Endothelial cell of umbilical vein (primary cell): Measurements from ENCODE around the gene UTF1. TPM values are rescaled to one million over a fixed set of nuclear protein-coding genes. Genes with fewer than 3 reads are reported as not detected.

ENCODE experiments used
- Bru-seq: library from RNA; stranded (reverse); fragments of 400-500 nt; gene quantifications from one replicate; lab custom pipeline; 2021; lab: Mats Ljungman, UMichigan
- BruChase-seq, 2 experiments: library from RNA; stranded (reverse); fragments of 400-500 nt; gene quantifications; one replicate each; lab custom pipeline; 2021; lab: Mats Ljungman, UMichigan
- BruUV-seq: library from RNA; stranded (reverse); fragments of 400-500 nt; replicated peaks from 2 replicates; lab custom pipeline; 2021; lab: Mats Ljungman, UMichigan
- CTCF ChIA-PET: fragments of 300-600, 350-600 bp; sonication (Branson Sonifier 250); formaldehyde crosslinking; loops from one replicate; lab custom pipeline; 2021; ENCODE audit warnings: antibody characterized with exemption, inconsistent platforms; lab: Charles Lee
- POLR2A ChIA-PET: fragments of 300-600, 350-600 bp; sonication (Branson Sonifier 250); formaldehyde crosslinking; loops from one replicate; lab custom pipeline; 2021; ENCODE audit warnings: antibody characterized with exemption, inconsistent platforms; lab: Charles Lee
- DNase-seq: peaks from one replicate; pipeline ENCODE4 v3.0.0-alpha.2; 2011; ENCODE audit warnings: low read depth, low spot score
- FAIRE-seq: peaks from 2 replicates; lab custom pipeline; 2011; peaks lifted over from hg19 to GRCh38; lab: Jason Lieb, UNC
- H2AFZ ChIP-seq: 2 replicates; pipeline ENCODE4 v1.6.0; 2012; ENCODE audit warnings: low read depth, low read length, control low read depth, inconsistent platforms
- H3K27ac ChIP-seq: 2 replicates; pipeline ENCODE4 v1.5.1; 2011; ENCODE audit warnings: low read depth, mild to moderate bottlenecking, control low read depth, low read length, moderate library complexity; ENCODE audit not compliant: insufficient read depth
- H3K27me3 ChIP-seq, 2 experiments: 2 replicates each; pipeline versions ENCODE4 v1.6.0 to v1.6.1; 2011; ENCODE audit warnings: low read length in 2 of 2, mixed read lengths in 1 of 2; ENCODE audit not compliant: control insufficient read depth in 2 of 2, insufficient read depth in 2 of 2
- H3K36me3 ChIP-seq, 2 experiments: 2 replicates in 1 of 2; 3 replicates in 1 of 2; pipeline ENCODE4 v1.5.1; 2011; ENCODE audit warnings: low read length in 2 of 2, mild to moderate bottlenecking in 1 of 2, moderate library complexity in 1 of 2; ENCODE audit not compliant: control insufficient read depth in 2 of 2, insufficient read depth in 2 of 2; ENCODE audit errors: extremely low read depth in 1 of 2
- H3K4me1 ChIP-seq: 3 replicates; pipeline ENCODE4 v1.5.1; 2011; ENCODE audit warnings: mild to moderate bottlenecking, low read length; ENCODE audit not compliant: control insufficient read depth, insufficient read depth; ENCODE audit errors: extremely low read depth
- H3K4me2 ChIP-seq: 2 replicates; pipeline ENCODE4 v1.6.1; 2011; ENCODE audit warnings: low read length, control low read depth, mixed read lengths; ENCODE audit not compliant: insufficient read depth
- H3K4me3 ChIP-seq, 3 experiments: fragments of 200-600 bp in 1 of 3; sonication (generic), shearing (Covaris generic) in 1 of 3; replicated peaks in 1 of 3; 2 replicates each; pipeline ENCODE4 v1.5.1; 2011 to 2016; ENCODE audit warnings: control low read depth in 3 of 3, low read length in 3 of 3, mild to moderate bottlenecking in 2 of 3, inconsistent platforms in 1 of 3, low read depth in 1 of 3, moderate library complexity in 1 of 3; ENCODE audit not compliant: insufficient read depth in 1 of 3
- H3K79me2 ChIP-seq: 2 replicates; pipeline ENCODE4 v1.6.0; 2012; ENCODE audit warnings: low read length, inconsistent platforms; ENCODE audit not compliant: control insufficient read depth, insufficient read depth
- H3K9ac ChIP-seq: replicated peaks from 2 replicates; pipeline ENCODE3; 2011; ENCODE audit warnings: low read length, control low read depth; ENCODE audit not compliant: insufficient read depth; ENCODE audit errors: extremely low read depth
- H3K9me1 ChIP-seq: replicated peaks from 3 replicates; pipeline ENCODE4 v1.6.0; 2011; ENCODE audit warnings: mild to moderate bottlenecking, low read length; ENCODE audit not compliant: control insufficient read depth, insufficient read depth; ENCODE audit errors: extremely low read depth
- H3K9me3 ChIP-seq: replicated peaks from 2 replicates; pipeline ENCODE4 v1.5.1; 2012; ENCODE audit warnings: low read length, inconsistent platforms; ENCODE audit not compliant: control insufficient read depth, insufficient read depth
- H4K20me1 ChIP-seq: replicated peaks from 2 replicates; pipeline ENCODE3; 2011; ENCODE audit warnings: mild to moderate bottlenecking, low read length; ENCODE audit not compliant: control insufficient read depth, insufficient read depth; ENCODE audit errors: extremely low read depth
- EZH2 ChIP-seq: IDR thresholded peaks from 2 replicates; pipeline ENCODE4 v1.6.1; 2012; ENCODE audit warnings: borderline replicate concordance, low read depth, mild to moderate bottlenecking, moderate library complexity, low read length, inconsistent platforms; ENCODE audit not compliant: severe bottlenecking
- FOS ChIP-seq: IDR thresholded peaks from 2 replicates; pipeline ENCODE4 v1.6.1; 2011; ENCODE audit warnings: mild to moderate bottlenecking, low read length, moderate library complexity, borderline replicate concordance; ENCODE audit not compliant: insufficient read depth
- GATA2 ChIP-seq: IDR thresholded peaks from 2 replicates; pipeline ENCODE4 v1.7.0; 2011; ENCODE audit warnings: low read depth, mild to moderate bottlenecking, moderate library complexity, mixed read lengths, low read length; ENCODE audit not compliant: insufficient read length, insufficient read depth
- JUN ChIP-seq: IDR thresholded peaks from 2 replicates; pipeline ENCODE4 v1.6.1; 2011; ENCODE audit warnings: borderline replicate concordance, low read depth; ENCODE audit not compliant: insufficient read length, insufficient read depth
- POLR2A ChIP-seq: IDR thresholded peaks from 2 replicates; pipeline ENCODE4 v1.6.1; 2012; ENCODE audit warnings: low read depth, mild to moderate bottlenecking, control low read depth, low read length
- POLR2AphosphoS5 ChIP-seq: IDR thresholded peaks from 2 replicates; pipeline ENCODE4 v1.6.1; 2012; ENCODE audit warnings: low read depth, mild to moderate bottlenecking, control low read depth, low read length, moderate library complexity; ENCODE audit not compliant: insufficient read depth
- dilution Hi-C: fragments of 300-500 bp; cut with MboI; formaldehyde crosslinking; loops from one replicate; pipeline ENCODE4 v1.15.0; 2019; ENCODE audit warnings: low sequenced_read_pairs; ENCODE audit not compliant: extremely low pct_ligation_motif_present
- intact Hi-C: fragments of 100-400 bp; cut with micrococcal nuclease; formaldehyde crosslinking; loops from one replicate; pipeline ENCODE4 v1.10.0; 2022
- long read RNA-seq: library from polyadenylated mRNA; stranded (forward); transcript quantifications from one replicate; pipeline ENCODE4 v2.0.0, GENCODE V29; 2021
- polyA minus RNA-seq, 3 experiments: library from RNA; depleted of rRNA, polyadenylated mRNA; stranded (reverse); fragments of >200 nt; gene quantifications; 1 replicate in 1 of 3; 2 replicates in 2 of 3; pipeline ENCODE4 v1.2.3, GENCODE V29; 2011
- polyA plus RNA-seq, 4 experiments: library from polyadenylated mRNA; depleted of rRNA in 3 of 4; stranded (reverse) in 3 of 4; unstranded in 1 of 4; fragments of >200 nt; gene quantifications; 2 replicates each; pipeline versions ENCODE4 v1.2.1 to v1.2.3, GENCODE V29; 2011 to 2012; ENCODE audit warnings: missing spikeins in 1 of 4
- total RNA-seq: library from RNA; stranded (reverse); gene quantifications from 2 replicates; pipeline ENCODE4 v1.2.3, GENCODE V29; 2021
- TF ChIP-seq, protein P1 (sequence below): IDR thresholded peaks from 2 replicates; pipeline ENCODE4 v1.6.1; 2011; ENCODE audit not compliant: insufficient read depth, insufficient read length

The UTF1 gene, protein sequence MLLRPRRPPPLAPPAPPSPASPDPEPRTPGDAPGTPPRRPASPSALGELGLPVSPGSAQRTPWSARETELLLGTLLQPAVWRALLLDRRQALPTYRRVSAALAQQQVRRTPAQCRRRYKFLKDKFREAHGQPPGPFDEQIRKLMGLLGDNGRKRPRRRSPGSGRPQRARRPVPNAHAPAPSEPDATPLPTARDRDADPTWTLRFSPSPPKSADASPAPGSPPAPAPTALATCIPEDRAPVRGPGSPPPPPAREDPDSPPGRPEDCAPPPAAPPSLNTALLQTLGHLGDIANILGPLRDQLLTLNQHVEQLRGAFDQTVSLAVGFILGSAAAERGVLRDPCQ
- total RNA-seq (not detected in 2 replicates), polyA plus RNA-seq (not detected in 2 replicates), polyA minus RNA-seq (not detected in 2 replicates), Bru-seq, nascent RNA (not detected), BruChase-seq, experiment 1, labeled RNA remaining after a 6-hour chase (not detected), BruChase-seq, experiment 2, labeled RNA remaining after a 2-hour chase (not detected)
- not detected in 2 replicates for polyA plus RNA-seq (2011; cell fraction: cytosol; rRNA removed)
- not detected in 2 replicates for polyA plus RNA-seq (2011; cell fraction: nucleus; rRNA removed)
- polyA plus RNA-seq (2012): not detected in 2 replicates
- polyA minus RNA-seq (2011; cell fraction: cytosol; rRNA and poly(A)+ RNA removed): not detected
- not detected in 2 replicates for polyA minus RNA-seq (2011; cell fraction: nucleus; rRNA and poly(A)+ RNA removed)
- long read RNA-seq: 0 reads

- Histone ChIP-seq H2AFZ (no peak within 1 kb of the TSS), H4K20me1 (no peaks in the 10 kb centered on the region), H3K4me2 (no peak within 1 kb of the TSS), H3K9ac (no peak within 1 kb of the TSS), H3K79me2 (no peaks in the 10 kb centered on the region), H3K4me1 (no peaks in the 10 kb centered on the region), H3K9me1 (no peaks in the 10 kb centered on the region), H3K4me3 (no peak within 1 kb of the TSS), H3K27ac (no peak within 1 kb of the TSS), H3K36me3 (no peaks in the 10 kb centered on the region), H3K27me3 (peaks cover 24 to 33% of the 10 kb centered on the region in 2 experiments), H3K9me3 (no peaks in the 10 kb centered on the region)
- ChIA-PET POLR2A (no interaction called here), CTCF (no interaction called here)
- dilution Hi-C loops: no loop called here
- BruUV-seq: no TSS peak
- DNase-seq: no peak
- intact Hi-C loops: no loop called here
- FAIRE-seq: no peak
- TF ChIP-seq GATA2 (no peak), POLR2A (no peak), FOS (no peak), EZH2 (no peak)
These were observed at the start of gene UTF1 for GRCh38 chr10:133230044-133230361. Gene UTF1, plus strand, starts transcription at chr10:133230217. Its CDS starts 72 bp downstream, at chr10:133230289.

- no peaks in the 10 kb centered on the region for H3K79me2 ChIP-seq
- FAIRE-seq (no peak), DNase-seq (no peak)
- intact Hi-C loops (no loop called here), dilution Hi-C loops (no loop called here)
- H3K4me2 ChIP-seq: no peak overlapping the region
- no peak overlapping the region for H3K4me3 ChIP-seq
- H4K20me1 ChIP-seq: no peaks in the 10 kb centered on the region
- BruUV-seq: no TSS peak
- peaks cover 4% of the 10 kb centered on the region for H3K9me3 ChIP-seq
- no peak overlapping the region for H3K9ac ChIP-seq
- H3K27me3 ChIP-seq: no peaks in the 10 kb centered on the region
- POLR2A ChIA-PET: no interaction called here
- CTCF ChIA-PET: no interaction called here
- H3K4me1 ChIP-seq: no peaks in the 10 kb centered on the region
- H3K27ac ChIP-seq: no peak overlapping the region
- H3K9me1 ChIP-seq: no peaks in the 10 kb centered on the region
- no peaks in the 10 kb centered on the region for H3K36me3 ChIP-seq
- TF ChIP-seq POLR2A (no peak), JUN (no peak), POLR2AphosphoS5 (no peak)
- TF ChIP-seq, protein P1, sequence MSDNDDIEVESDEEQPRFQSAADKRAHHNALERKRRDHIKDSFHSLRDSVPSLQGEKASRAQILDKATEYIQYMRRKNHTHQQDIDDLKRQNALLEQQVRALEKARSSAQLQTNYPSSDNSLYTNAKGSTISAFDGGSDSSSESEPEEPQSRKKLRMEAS: no peak
- H2AFZ ChIP-seq: no peak overlapping the region
These were observed 48.9 kb upstream of the UTF1 start for GRCh38 chr10:133180965-133181639.
